ENCODE measurements around the gene SMCHD1. TPM values are rescaled to one million over a fixed set of nuclear protein-coding genes. Genes with fewer than 3 reads are reported as not detected.

SMCHD1 gene
- total and polyA plus RNA-seq, 4 donors, result 4.4 to 49.0 (median 25.4) TPM

GRCh38 chr18:2787225-2787624 is 131.7 kb downstream of the SMCHD1 start:
- Histone ChIP-seq H3K36me3 (ENCODE audit: control insufficient read depth in 4 of 4, insufficient read depth in 3 of 4, low read depth in 1 of 4, low read length in 3 of 4) (peaks cover 2 to 41% (median 25%) of the 10 kb centered on the region in 4 donors), H3K27ac (ENCODE audit: low read depth in 1 of 2, low read length in 2 of 2) (no peak overlapping the region), H3K9ac (ENCODE audit: low read depth in 1 of 2, low read length in 2 of 2) (no peak overlapping the region), H3K4me1 (ENCODE audit: control insufficient read depth in 4 of 4, insufficient read depth in 4 of 4, low read length in 3 of 4) (no peaks in the 10 kb centered on the region), H3K27me3 (ENCODE audit: control insufficient read depth in 4 of 4, insufficient read depth in 4 of 4, low read length in 3 of 4) (no peaks in the 10 kb centered on the region), H3K9me3 (ENCODE audit: control insufficient read depth in 4 of 4, low read length in 3 of 4) (no peaks in the 10 kb centered on the region), H3K4me3 (ENCODE audit: low read depth in 1 of 3, low read length in 3 of 3) (no peak overlapping the region)
- DNase-seq (ENCODE audit: low spot score), result no peak
- TF ChIP-seq EGR1 (IDR thresholded peaks at IDR 0.05; ENCODE audit: low read depth in 2 of 2), result no peak
- no peak for TF ChIP-seq RXRA (IDR thresholded peaks at IDR 0.05)
- no peak for TF ChIP-seq FOXA1 (IDR thresholded peaks at IDR 0.05)

GRCh38 chr18:2792395-2792794 is 136.9 kb downstream of the SMCHD1 start:
- H3K27ac ChIP-seq (ENCODE audit: low read depth in 1 of 2, low read length in 2 of 2), result no peak overlapping the region
- H3K36me3 ChIP-seq (ENCODE audit: control insufficient read depth in 4 of 4, insufficient read depth in 3 of 4, low read depth in 1 of 4, low read length in 3 of 4), result peaks cover 5 to 26% (median 23%) of the 10 kb centered on the region in 4 donors

More at GRCh38 chr18:2792395-2792794, 136.9 kb downstream of the SMCHD1 start:
- Histone ChIP-seq H3K27me3 (ENCODE audit: control insufficient read depth in 4 of 4, insufficient read depth in 4 of 4, low read length in 3 of 4) (no peaks in the 10 kb centered on the region), H3K9me3 (ENCODE audit: control insufficient read depth in 4 of 4, low read length in 3 of 4) (no peaks in the 10 kb centered on the region), H3K4me1 (ENCODE audit: control insufficient read depth in 4 of 4, insufficient read depth in 4 of 4, low read length in 3 of 4) (no peaks in the 10 kb centered on the region), H3K9ac (ENCODE audit: low read depth in 1 of 2, low read length in 2 of 2) (no peak overlapping the region), H3K4me3 (ENCODE audit: low read depth in 1 of 3, low read length in 3 of 3) (no peak overlapping the region)
- TF ChIP-seq JUND (IDR thresholded peaks at IDR 0.05) (no peak), GABPA (IDR thresholded peaks at IDR 0.05 in 1 of 2, conservative IDR thresholded peaks at IDR 0.05 in 1 of 2) (no peak), FOXA2 (IDR thresholded peaks at IDR 0.05) (no peak), SP1 (IDR thresholded peaks at IDR 0.05) (no peak), TAF1 (conservative IDR thresholded peaks at IDR 0.05) (no peak), YY1 (IDR thresholded peaks at IDR 0.05) (no peak), FOXA1 (IDR thresholded peaks at IDR 0.05) (no peak), CTCF (IDR thresholded peaks at IDR 0.05; ENCODE audit: low read depth, low read length, missing input control) (no peak), REST (IDR thresholded peaks at IDR 0.05) (no peak), MAX (IDR thresholded peaks at IDR 0.05) (no peak), ZBTB33 (IDR thresholded peaks at IDR 0.05) (no peak), HNF4A (conservative IDR thresholded peaks at IDR 0.05) (no peak), ATF3 (IDR thresholded peaks at IDR 0.05) (no peak), RAD21 (IDR thresholded peaks at IDR 0.05) (no peak)
- DNase-seq (ENCODE audit: low spot score), result no peak
- WGBS, result 96% methylated on average over 2 of the region's 2 CpGs

Data from liver (tissue), 9 donors.